ENCODE data around the gene PHIP. TPM values are rescaled to one million over a fixed set of nuclear protein-coding genes. Genes with fewer than 3 reads are reported as not detected.

Gene PHIP
- total RNA-seq, 2 experiments from 2014 or later = 23.0 to 23.5 TPM

- H3K4me1 Mint-ChIP-seq (ENCODE audit: low read depth) = peaks cover 60% of the 10 kb centered on the region
- intact Hi-C loops (cut with micrococcal nuclease) = loop anchor here (1.0 kb wide), 1 partner anchor 43 kb away; the partner anchor contains the start of gene PHIP
- H3K4me3 Mint-ChIP-seq = no peak overlapping the region
- DNase-seq = peak; percentile 35
- H3K27ac Mint-ChIP-seq = peak overlapping the region; percentile 57
- peaks cover 56% of the 10 kb centered on the region for H3K36me3 Mint-ChIP-seq (ENCODE audit: low read depth)
- H3K9me3 Mint-ChIP-seq = no peaks in the 10 kb centered on the region
- CTCF ChIA-PET = no interaction called here
- no peaks in the 10 kb centered on the region for H3K27me3 Mint-ChIP-seq (ENCODE audit: low read depth)
Observed at GRCh38 chr6:79034865-79035264, 43.2 kb downstream of the PHIP start.

- CTCF ChIA-PET = no interaction called here
- no peak overlapping the region for H3K27ac Mint-ChIP-seq
- H3K36me3 Mint-ChIP-seq (ENCODE audit: low read depth) = peaks cover 51% of the 10 kb centered on the region
- peaks cover 54% of the 10 kb centered on the region for H3K4me1 Mint-ChIP-seq (ENCODE audit: low read depth)
- DNase-seq = no peak
- H3K9me3 Mint-ChIP-seq = no peaks in the 10 kb centered on the region
- intact Hi-C loops (cut with micrococcal nuclease) = no loop called here
- no peak overlapping the region for H3K4me3 Mint-ChIP-seq
- H3K27me3 Mint-ChIP-seq (ENCODE audit: low read depth) = no peaks in the 10 kb centered on the region
Observed at GRCh38 chr6:79033279-79033678, 44.8 kb downstream of the PHIP start.

- Mint-ChIP-seq H3K27me3 (ENCODE audit: low read depth) (no peaks in the 10 kb centered on the region), H3K9me3 (no peaks in the 10 kb centered on the region), H3K36me3 (ENCODE audit: low read depth) (peaks cover 47% of the 10 kb centered on the region), H3K4me1 (ENCODE audit: low read depth) (peaks cover 49% of the 10 kb centered on the region), H3K27ac (no peak overlapping the region), H3K4me3 (no peak overlapping the region)
- CTCF ChIA-PET = interaction anchor here (0.7 kb wide), 1 partner anchor 161 kb away, joined by 3 read pairs; no protein-coding TSS in a partner anchor
- intact Hi-C loops (cut with micrococcal nuclease) = no loop called here
- DNase-seq = no peak
Observed at GRCh38 chr6:79031821-79032590, 46.0 kb downstream of the PHIP start.

- H3K9me3 Mint-ChIP-seq = no peaks in the 10 kb centered on the region
- no peak overlapping the region for H3K4me3 Mint-ChIP-seq
- H3K4me1 Mint-ChIP-seq (ENCODE audit: low read depth) = peaks cover 43% of the 10 kb centered on the region
- peaks cover 40% of the 10 kb centered on the region for H3K36me3 Mint-ChIP-seq (ENCODE audit: low read depth)
- no peak overlapping the region for H3K27ac Mint-ChIP-seq
- CTCF ChIA-PET = no interaction called here
- no peaks in the 10 kb centered on the region for H3K27me3 Mint-ChIP-seq (ENCODE audit: low read depth)
- no peak for DNase-seq
- intact Hi-C loops (cut with micrococcal nuclease) = no loop called here
Observed at GRCh38 chr6:79030511-79030910, 47.5 kb downstream of the PHIP start.

- DNase-seq = no peak
- H3K4me3 Mint-ChIP-seq = no peak overlapping the region
- CTCF ChIA-PET = no interaction called here
- intact Hi-C loops (cut with micrococcal nuclease) = no loop called here
- H3K27me3 Mint-ChIP-seq (ENCODE audit: low read depth) = no peaks in the 10 kb centered on the region
- no peaks in the 10 kb centered on the region for H3K9me3 Mint-ChIP-seq
- H3K36me3 Mint-ChIP-seq (ENCODE audit: low read depth) = peaks cover 40% of the 10 kb centered on the region
- H3K4me1 Mint-ChIP-seq (ENCODE audit: low read depth) = peaks cover 41% of the 10 kb centered on the region
- H3K27ac Mint-ChIP-seq = no peak overlapping the region
Observed at GRCh38 chr6:79030023-79030422, 48.0 kb downstream of the PHIP start.

- CTCF ChIA-PET = no interaction called here
- no peak overlapping the region for H3K4me3 Mint-ChIP-seq
- intact Hi-C loops (cut with micrococcal nuclease) = no loop called here
- no peak overlapping the region for H3K27ac Mint-ChIP-seq
- peaks cover 33% of the 10 kb centered on the region for H3K4me1 Mint-ChIP-seq (ENCODE audit: low read depth)
- peaks cover 38% of the 10 kb centered on the region for H3K36me3 Mint-ChIP-seq (ENCODE audit: low read depth)
- no peaks in the 10 kb centered on the region for H3K9me3 Mint-ChIP-seq
- no peaks in the 10 kb centered on the region for H3K27me3 Mint-ChIP-seq (ENCODE audit: low read depth)
- DNase-seq = no peak
Observed at GRCh38 chr6:79028641-79029314, 49.3 kb downstream of the PHIP start.

GRCh38 chr6:79011940-79012339, 66.1 kb downstream of the PHIP start:
- Mint-ChIP-seq H3K9me3 (no peaks in the 10 kb centered on the region), H3K36me3 (ENCODE audit: low read depth) (peaks cover 24% of the 10 kb centered on the region), H3K4me3 (no peak overlapping the region), H3K27ac (no peak overlapping the region), H3K4me1 (ENCODE audit: low read depth) (peaks cover 6% of the 10 kb centered on the region), H3K27me3 (ENCODE audit: low read depth) (no peaks in the 10 kb centered on the region)
- intact Hi-C loops (cut with micrococcal nuclease) = no loop called here
- CTCF ChIA-PET = interaction anchor here (0.7 kb wide), 1 partner anchor 660 kb away, joined by 3 read pairs; no protein-coding TSS in a partner anchor
- no peak for DNase-seq

GRCh38 chr6:79010422-79010821, 67.6 kb downstream of the PHIP start:
- DNase-seq = no peak
- Mint-ChIP-seq H3K27me3 (ENCODE audit: low read depth) (no peaks in the 10 kb centered on the region), H3K27ac (no peak overlapping the region), H3K4me1 (ENCODE audit: low read depth) (peaks cover 6% of the 10 kb centered on the region), H3K9me3 (no peaks in the 10 kb centered on the region), H3K4me3 (no peak overlapping the region), H3K36me3 (ENCODE audit: low read depth) (peaks cover 21% of the 10 kb centered on the region)
- intact Hi-C loops (cut with micrococcal nuclease) = no loop called here
- CTCF ChIA-PET = interaction anchor here (0.6 kb wide), 1 partner anchor 13 kb away, joined by 3 read pairs; no protein-coding TSS in a partner anchor

- H3K4me3 Mint-ChIP-seq = no peak overlapping the region
- H3K9me3 Mint-ChIP-seq = no peaks in the 10 kb centered on the region
- CTCF ChIA-PET = interaction anchor here (0.6 kb wide), 1 partner anchor 14 kb away, joined by 3 read pairs; no protein-coding TSS in a partner anchor
- DNase-seq = no peak
- no peak overlapping the region for H3K27ac Mint-ChIP-seq
- no peaks in the 10 kb centered on the region for H3K27me3 Mint-ChIP-seq (ENCODE audit: low read depth)
- peaks cover 8% of the 10 kb centered on the region for H3K4me1 Mint-ChIP-seq (ENCODE audit: low read depth)
- H3K36me3 Mint-ChIP-seq (ENCODE audit: low read depth) = peaks cover 19% of the 10 kb centered on the region
- intact Hi-C loops (cut with micrococcal nuclease) = no loop called here
Observed at GRCh38 chr6:79009819-79010218, 68.2 kb downstream of the PHIP start.

GRCh38 chr6:79005497-79005896, 72.6 kb downstream of the PHIP start:
- Mint-ChIP-seq H3K27me3 (ENCODE audit: low read depth) (no peaks in the 10 kb centered on the region), H3K4me3 (no peak overlapping the region), H3K27ac (no peak overlapping the region), H3K36me3 (ENCODE audit: low read depth) (peaks cover 30% of the 10 kb centered on the region), H3K4me1 (ENCODE audit: low read depth) (peaks cover 8% of the 10 kb centered on the region), H3K9me3 (no peaks in the 10 kb centered on the region)
- intact Hi-C loops (cut with micrococcal nuclease) = no loop called here
- no peak for DNase-seq
- CTCF ChIA-PET = interaction anchor here (0.7 kb wide), 1 partner anchor 187 kb away, joined by 4 read pairs; no protein-coding TSS in a partner anchor

- Mint-ChIP-seq H3K36me3 (ENCODE audit: low read depth) (peaks cover 31% of the 10 kb centered on the region), H3K27ac (no peak overlapping the region), H3K9me3 (no peaks in the 10 kb centered on the region), H3K4me1 (ENCODE audit: low read depth) (peaks cover 6% of the 10 kb centered on the region), H3K4me3 (no peak overlapping the region), H3K27me3 (ENCODE audit: low read depth) (no peaks in the 10 kb centered on the region)
- intact Hi-C loops (cut with micrococcal nuclease) = no loop called here
- CTCF ChIA-PET = interaction anchor here (0.7 kb wide), 1 partner anchor 187 kb away, joined by 4 read pairs; no protein-coding TSS in a partner anchor
- DNase-seq = no peak
Observed at GRCh38 chr6:79005024-79005423, 73.0 kb downstream of the PHIP start.

- CTCF ChIA-PET = no interaction called here
- no peaks in the 10 kb centered on the region for H3K9me3 Mint-ChIP-seq
- H3K4me3 Mint-ChIP-seq = no peak overlapping the region
- no peak overlapping the region for H3K27ac Mint-ChIP-seq
- peaks cover 31% of the 10 kb centered on the region for H3K36me3 Mint-ChIP-seq (ENCODE audit: low read depth)
- DNase-seq = no peak
- no peaks in the 10 kb centered on the region for H3K27me3 Mint-ChIP-seq (ENCODE audit: low read depth)
- intact Hi-C loops (cut with micrococcal nuclease) = no loop called here
- peaks cover 6% of the 10 kb centered on the region for H3K4me1 Mint-ChIP-seq (ENCODE audit: low read depth)
Observed at GRCh38 chr6:79004239-79004638, 73.8 kb downstream of the PHIP start.
